ENCODE data around the gene XRN2. TPM values are rescaled to one million over a fixed set of nuclear protein-coding genes. Genes with fewer than 3 reads are reported as not detected.
A peak's percentile ranks its signal among the peaks of the same experiment; 100 is the strongest.

Gene XRN2
- total and polyA plus RNA-seq, 4 donors, result 20.9 to 40.3 (median 25.2) TPM

DNA sequence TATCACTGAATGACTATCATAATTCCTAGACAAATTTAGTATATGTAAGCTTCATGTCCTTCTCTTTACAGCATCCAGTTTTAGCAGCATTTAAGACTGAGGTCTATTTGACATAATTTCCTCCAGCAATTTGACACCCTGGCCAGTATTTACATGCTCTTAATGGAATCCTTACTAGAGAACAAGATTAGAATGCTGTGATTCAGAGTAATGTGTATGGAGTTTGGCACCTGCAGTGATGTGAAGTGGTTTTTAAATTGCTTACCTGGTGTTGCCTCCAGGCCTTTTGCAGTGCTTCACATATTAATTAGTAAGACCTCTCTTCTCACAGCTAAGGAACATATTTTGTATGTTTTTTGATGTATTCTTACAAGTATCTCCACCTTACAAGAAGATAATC lies 84.4 kb downstream of the XRN2 start (continued):
- TF ChIP-seq RXRA (IDR thresholded peaks at IDR 0.05), result no peak
- TF ChIP-seq FOXA1 (IDR thresholded peaks at IDR 0.05), result no peak
- TF ChIP-seq SP1 (IDR thresholded peaks at IDR 0.05), result no peak

DNA sequence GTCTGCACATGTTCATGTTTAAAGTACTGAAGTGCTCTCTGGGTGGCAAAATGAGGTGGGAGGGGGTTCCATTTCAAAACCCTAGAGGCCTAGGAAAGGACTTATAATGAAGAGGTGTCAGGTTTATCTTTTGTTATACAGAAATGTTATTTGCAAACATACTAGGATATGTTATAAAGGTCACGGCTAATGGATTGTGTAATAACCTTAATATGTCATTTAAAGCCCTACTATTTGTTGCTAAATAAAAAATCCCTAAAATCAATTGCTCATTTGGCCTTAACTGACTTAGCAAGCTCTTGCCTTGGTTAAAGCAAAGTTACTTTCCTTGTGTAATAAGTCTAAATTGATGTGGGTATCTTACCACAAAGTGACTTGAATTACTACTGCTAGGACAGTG lies 85.4 kb downstream of the XRN2 start:
- Histone ChIP-seq H3K4me1 (ENCODE audit: control insufficient read depth in 4 of 4, insufficient read depth in 4 of 4, low read length in 3 of 4) (peaks cover 7 to 20% (median 11%) of the 10 kb centered on the region in 4 donors), H3K4me3 (ENCODE audit: low read depth in 1 of 3, low read length in 3 of 3) (no peak overlapping the region), H3K27me3 (ENCODE audit: control insufficient read depth in 4 of 4, insufficient read depth in 4 of 4, low read length in 3 of 4) (peaks cover 0 to 15% (median 4%) of the 10 kb centered on the region in 4 donors), H3K9me3 (ENCODE audit: control insufficient read depth in 4 of 4, low read length in 3 of 4) (no peaks in the 10 kb centered on the region), H3K9ac (ENCODE audit: low read depth in 1 of 2, low read length in 2 of 2) (no peak overlapping the region), H3K27ac (ENCODE audit: low read depth in 1 of 2, low read length in 2 of 2) (no peak overlapping the region), H3K36me3 (ENCODE audit: control insufficient read depth in 4 of 4, insufficient read depth in 3 of 4, low read depth in 1 of 4, low read length in 3 of 4) (peaks cover 2 to 40% (median 11%) of the 10 kb centered on the region in 4 donors)
- no peak for DNase-seq (ENCODE audit: low spot score)
- 36% methylated on average over 1 of the region's 1 CpG for WGBS
- TF ChIP-seq YY1 (IDR thresholded peaks at IDR 0.05) (no peak), FOXA2 (IDR thresholded peaks at IDR 0.05) (no peak), RXRA (IDR thresholded peaks at IDR 0.05) (peak; percentile 66 to 71), GABPA (IDR thresholded peaks at IDR 0.05 in 1 of 2, conservative IDR thresholded peaks at IDR 0.05 in 1 of 2) (no peak), FOXA1 (IDR thresholded peaks at IDR 0.05) (no peak), SP1 (IDR thresholded peaks at IDR 0.05) (peak; percentile 32), HNF4A (conservative IDR thresholded peaks at IDR 0.05) (no peak), HNF4G (IDR thresholded peaks at IDR 0.05) (no peak), JUND (IDR thresholded peaks at IDR 0.05) (no peak), RAD21 (IDR thresholded peaks at IDR 0.05) (no peak), TAF1 (conservative IDR thresholded peaks at IDR 0.05) (no peak)
- TF ChIP-seq, protein P1, sequence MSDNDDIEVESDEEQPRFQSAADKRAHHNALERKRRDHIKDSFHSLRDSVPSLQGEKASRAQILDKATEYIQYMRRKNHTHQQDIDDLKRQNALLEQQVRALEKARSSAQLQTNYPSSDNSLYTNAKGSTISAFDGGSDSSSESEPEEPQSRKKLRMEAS (IDR thresholded peaks at IDR 0.05), result peak; percentile 11
- TF ChIP-seq, protein P2, sequence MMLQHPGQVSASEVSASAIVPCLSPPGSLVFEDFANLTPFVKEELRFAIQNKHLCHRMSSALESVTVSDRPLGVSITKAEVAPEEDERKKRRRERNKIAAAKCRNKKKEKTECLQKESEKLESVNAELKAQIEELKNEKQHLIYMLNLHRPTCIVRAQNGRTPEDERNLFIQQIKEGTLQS (IDR thresholded peaks at IDR 0.05), result no peak
- TF ChIP-seq, protein P3, sequence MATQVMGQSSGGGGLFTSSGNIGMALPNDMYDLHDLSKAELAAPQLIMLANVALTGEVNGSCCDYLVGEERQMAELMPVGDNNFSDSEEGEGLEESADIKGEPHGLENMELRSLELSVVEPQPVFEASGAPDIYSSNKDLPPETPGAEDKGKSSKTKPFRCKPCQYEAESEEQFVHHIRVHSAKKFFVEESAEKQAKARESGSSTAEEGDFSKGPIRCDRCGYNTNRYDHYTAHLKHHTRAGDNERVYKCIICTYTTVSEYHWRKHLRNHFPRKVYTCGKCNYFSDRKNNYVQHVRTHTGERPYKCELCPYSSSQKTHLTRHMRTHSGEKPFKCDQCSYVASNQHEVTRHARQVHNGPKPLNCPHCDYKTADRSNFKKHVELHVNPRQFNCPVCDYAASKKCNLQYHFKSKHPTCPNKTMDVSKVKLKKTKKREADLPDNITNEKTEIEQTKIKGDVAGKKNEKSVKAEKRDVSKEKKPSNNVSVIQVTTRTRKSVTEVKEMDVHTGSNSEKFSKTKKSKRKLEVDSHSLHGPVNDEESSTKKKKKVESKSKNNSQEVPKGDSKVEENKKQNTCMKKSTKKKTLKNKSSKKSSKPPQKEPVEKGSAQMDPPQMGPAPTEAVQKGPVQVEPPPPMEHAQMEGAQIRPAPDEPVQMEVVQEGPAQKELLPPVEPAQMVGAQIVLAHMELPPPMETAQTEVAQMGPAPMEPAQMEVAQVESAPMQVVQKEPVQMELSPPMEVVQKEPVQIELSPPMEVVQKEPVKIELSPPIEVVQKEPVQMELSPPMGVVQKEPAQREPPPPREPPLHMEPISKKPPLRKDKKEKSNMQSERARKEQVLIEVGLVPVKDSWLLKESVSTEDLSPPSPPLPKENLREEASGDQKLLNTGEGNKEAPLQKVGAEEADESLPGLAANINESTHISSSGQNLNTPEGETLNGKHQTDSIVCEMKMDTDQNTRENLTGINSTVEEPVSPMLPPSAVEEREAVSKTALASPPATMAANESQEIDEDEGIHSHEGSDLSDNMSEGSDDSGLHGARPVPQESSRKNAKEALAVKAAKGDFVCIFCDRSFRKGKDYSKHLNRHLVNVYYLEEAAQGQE (IDR thresholded peaks at IDR 0.05), result no peak

DNA sequence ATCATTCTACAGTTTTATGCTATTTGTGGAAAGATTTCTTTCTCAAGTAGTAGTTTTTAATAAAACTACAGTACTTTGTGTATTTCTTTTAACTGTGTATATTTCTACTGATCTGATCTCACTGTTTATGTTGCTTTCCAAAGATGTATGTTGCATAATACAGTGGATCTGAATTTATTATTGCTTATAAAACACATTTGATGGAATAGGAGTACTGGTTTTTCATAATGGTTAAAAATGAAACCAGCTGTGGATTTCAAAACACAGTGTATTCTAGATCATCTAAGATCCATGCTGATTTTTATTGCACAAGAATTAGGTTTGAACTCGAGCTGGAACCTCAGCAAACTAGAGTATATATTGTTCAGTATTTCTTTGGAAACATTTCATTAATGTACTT lies 86.2 kb downstream of the XRN2 start:
- Histone ChIP-seq H3K9ac (ENCODE audit: low read depth in 1 of 2, low read length in 2 of 2) (no peak overlapping the region), H3K4me1 (ENCODE audit: control insufficient read depth in 4 of 4, insufficient read depth in 4 of 4, low read length in 3 of 4) (peaks cover 7 to 20% (median 11%) of the 10 kb centered on the region in 4 donors), H3K27ac (ENCODE audit: low read depth in 1 of 2, low read length in 2 of 2) (no peak overlapping the region), H3K9me3 (ENCODE audit: control insufficient read depth in 4 of 4, low read length in 3 of 4) (no peaks in the 10 kb centered on the region), H3K36me3 (ENCODE audit: control insufficient read depth in 4 of 4, insufficient read depth in 3 of 4, low read depth in 1 of 4, low read length in 3 of 4) (peaks cover 2 to 32% (median 11%) of the 10 kb centered on the region in 4 donors), H3K4me3 (ENCODE audit: low read depth in 1 of 3, low read length in 3 of 3) (no peak overlapping the region), H3K27me3 (ENCODE audit: control insufficient read depth in 4 of 4, insufficient read depth in 4 of 4, low read length in 3 of 4) (peaks cover 0 to 21% (median 4%) of the 10 kb centered on the region in 4 donors)
- DNase-seq (ENCODE audit: low spot score), result no peak
- TF ChIP-seq FOXA2 (IDR thresholded peaks at IDR 0.05) (no peak), JUND (IDR thresholded peaks at IDR 0.05) (no peak), FOXA1 (IDR thresholded peaks at IDR 0.05) (no peak), SP1 (IDR thresholded peaks at IDR 0.05) (no peak), GABPA (IDR thresholded peaks at IDR 0.05 in 1 of 2, conservative IDR thresholded peaks at IDR 0.05 in 1 of 2) (no peak)
- TF ChIP-seq, protein P1 (IDR thresholded peaks at IDR 0.05), result no peak
- WGBS, result 10% methylated on average over 1 of the region's 1 CpG

Measured in liver (tissue), 9 donors.